BJ (cell line): ENCODE measurements around the gene CHRNB4. TPM values are rescaled to one million over a fixed set of nuclear protein-coding genes. Genes with fewer than 3 reads are reported as not detected.

Source experiments
- CTCF ChIA-PET: fragments of 350-600 bp; formaldehyde crosslinking; extraction: SDS; loops from one replicate; lab custom pipeline; 2021; ENCODE audit warnings: antibody characterized with exemption, inconsistent platforms; lab: Yijun Ruan, JAX
- POLR2A ChIA-PET: fragments of 300-600 bp; sonication (Branson Sonifier 250); formaldehyde crosslinking; extraction: SDS; loops from one replicate; lab custom pipeline; 2021; ENCODE audit warnings: antibody characterized with exemption; lab: Charles Lee
- DNase-seq: peaks from one replicate; pipeline ENCODE4 v3.0.0-alpha.2; 2011; ENCODE audit warnings: low read depth
- H3K27me3 ChIP-seq: 2 replicates; pipeline ENCODE4 v1.6.0; 2011; ENCODE audit warnings: low read length; ENCODE audit not compliant: control insufficient read depth, insufficient read depth
- H3K36me3 ChIP-seq: 2 replicates; pipeline ENCODE4 v1.5.1; 2011; ENCODE audit warnings: low read length; ENCODE audit not compliant: control insufficient read depth, insufficient read depth
- H3K4me3 ChIP-seq: 2 replicates; pipeline ENCODE4 v1.5.1; 2011; ENCODE audit warnings: low read depth, mild to moderate bottlenecking, control low read depth, low read length
- CTCF ChIP-seq: IDR thresholded peaks from 2 replicates; pipeline ENCODE4 v1.5.1; 2011; ENCODE audit warnings: low read depth, mild to moderate bottlenecking, control low read depth, inconsistent platforms, low read length, moderate library complexity; ENCODE audit not compliant: insufficient read depth
- polyA plus RNA-seq: library from polyadenylated mRNA; depleted of rRNA; stranded (reverse); fragments of >200 nt; gene quantifications from 2 replicates; pipeline ENCODE4 v1.2.3, GENCODE V29; 2011

The CHRNB4 gene
- polyA plus RNA-seq, 1 experiment, result not detected

DNA sequence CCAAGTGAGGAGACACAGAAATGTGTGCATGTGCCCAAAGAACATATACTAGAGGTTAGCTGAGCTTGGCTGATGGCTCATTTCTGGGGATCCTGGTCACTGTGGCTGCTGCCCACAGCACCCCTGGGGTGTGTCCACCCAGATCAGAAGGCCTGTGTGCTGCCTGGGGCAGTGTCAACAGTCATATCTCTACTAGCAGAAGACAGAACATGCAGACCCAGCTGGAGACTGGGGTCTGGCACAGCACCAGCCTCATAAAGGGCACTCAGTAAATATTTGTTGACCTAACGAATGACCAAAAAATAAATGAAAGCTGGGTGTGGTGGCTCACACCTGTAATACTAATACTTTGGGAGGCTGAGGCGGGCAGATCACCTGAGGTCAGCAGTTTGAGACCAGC lies 36.6 kb downstream of the CHRNB4 start:
- POLR2A ChIA-PET, result no interaction called here

GRCh38 chr15:78603467-78603866 lies 37.5 kb downstream of the CHRNB4 start:
- TF ChIP-seq CTCF, result no peak
- Histone ChIP-seq H3K36me3 (no peaks in the 10 kb centered on the region), H3K27me3 (no peaks in the 10 kb centered on the region), H3K4me3 (no peak overlapping the region)
- POLR2A ChIA-PET, result interaction anchor here (0.6 kb wide), 1 partner anchor 648 kb away, joined by 3 read pairs; no protein-coding TSS in a partner anchor
- CTCF ChIA-PET, result no interaction called here
- no peak for DNase-seq

More for the DNA sequence above, 36.6 kb downstream of the CHRNB4 start:
- no peak for TF ChIP-seq CTCF
- Histone ChIP-seq H3K36me3 (no peaks in the 10 kb centered on the region), H3K27me3 (no peaks in the 10 kb centered on the region), H3K4me3 (no peak overlapping the region)
- CTCF ChIA-PET, result interaction anchor here (1.1 to 1.4 kb wide), 2 partner anchors 12 to 14 kb away, joined by 4 to 5 read pairs; no protein-coding TSS in a partner anchor
- DNase-seq, result no peak

DNA sequence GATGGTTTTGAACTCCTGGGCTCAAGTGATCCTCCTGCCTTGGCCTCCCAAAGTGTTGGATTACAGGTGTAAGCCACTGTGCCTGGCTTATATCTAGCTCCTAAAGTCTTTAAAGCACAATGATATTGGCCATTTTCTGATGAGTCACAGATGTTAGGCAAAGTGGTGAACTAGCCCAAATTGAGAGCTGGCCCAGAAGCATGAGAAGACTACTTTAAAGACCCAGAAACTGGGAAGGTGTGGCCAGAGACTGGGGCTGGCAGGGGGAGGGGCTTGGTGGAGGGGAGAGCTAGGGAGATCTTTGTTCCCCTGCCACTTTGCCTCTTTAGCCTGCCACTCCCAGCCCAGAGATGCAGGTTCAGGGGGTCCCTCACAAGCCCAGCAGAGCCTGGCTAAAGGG lies 41.8 kb downstream of the CHRNB4 start:
- TF ChIP-seq CTCF, result no peak
- no peak overlapping the region for H3K4me3 ChIP-seq
- CTCF ChIA-PET, result interaction anchor here (0.7 to 2.3 kb wide), 3 partner anchors 19 to 40 kb away, joined by 3 to 7 read pairs (median 3); no protein-coding TSS in a partner anchor
- H3K27me3 ChIP-seq, result no peaks in the 10 kb centered on the region
- no peaks in the 10 kb centered on the region for H3K36me3 ChIP-seq
- DNase-seq, result no peak
- POLR2A ChIA-PET, result no interaction called here

DNA sequence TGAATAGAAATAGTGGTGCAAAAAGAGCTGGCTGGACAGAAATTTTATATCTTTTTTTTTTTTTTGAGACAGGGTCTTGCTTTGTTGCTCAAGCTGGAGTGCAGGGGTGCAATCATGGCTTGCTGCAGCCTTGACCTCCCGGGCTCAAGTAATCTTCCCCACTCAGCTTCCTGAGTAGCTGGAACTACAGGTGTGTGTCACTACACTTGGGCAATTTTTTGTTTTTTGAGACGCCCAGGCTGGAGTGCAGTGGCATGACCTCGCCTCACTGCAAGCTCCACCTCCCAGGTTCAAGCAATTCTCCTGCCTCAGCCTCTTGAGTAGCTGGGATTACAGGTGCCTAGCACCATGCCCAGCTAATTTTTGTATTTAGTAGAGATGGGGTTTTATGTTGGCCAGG lies 42.7 kb downstream of the CHRNB4 start:
- H3K36me3 ChIP-seq, result no peaks in the 10 kb centered on the region
- H3K27me3 ChIP-seq, result no peaks in the 10 kb centered on the region
- no peak for TF ChIP-seq CTCF
- DNase-seq, result no peak
- ChIA-PET POLR2A (no interaction called here), CTCF (interaction anchor here (0.6 to 2.3 kb wide), 3 partner anchors 11 to 21 kb away, joined by 3 to 7 read pairs (median 3); no protein-coding TSS in a partner anchor)
- no peak overlapping the region for H3K4me3 ChIP-seq

- no peaks in the 10 kb centered on the region for H3K36me3 ChIP-seq
- H3K27me3 ChIP-seq, result no peaks in the 10 kb centered on the region
- no peak for TF ChIP-seq CTCF
- ChIA-PET POLR2A (no interaction called here), CTCF (interaction anchor here (0.6 to 2.3 kb wide), 4 partner anchors 11 to 42 kb away, joined by 3 to 7 read pairs (median 3); no protein-coding TSS in a partner anchor)
- H3K4me3 ChIP-seq, result no peak overlapping the region
- DNase-seq, result no peak
Measured at GRCh38 chr15:78597583-78597982, 43.4 kb downstream of the CHRNB4 start.
